Bone marrow (tissue), 2 donors: ENCODE results near the gene NEGR1.
A peak's percentile ranks its signal among the peaks of the same experiment; 100 is the strongest.

Experiments used
- DNase-seq, 2 donors: peaks; one replicate each; lab custom pipeline; 2025; lab: John Stamatoyannopoulos, UW

NEGR1 gene

GRCh38 chr1:71780681-71781080 lies 501.7 kb downstream of the NEGR1 start:
- no peak for DNase-seq

GRCh38 chr1:71778940-71779339 lies 503.4 kb downstream of the NEGR1 start:
- no peak for DNase-seq

GRCh38 chr1:71777094-71777493 lies 505.2 kb downstream of the NEGR1 start:
- DNase-seq: no peak

- peak in 1 of 2 donors; percentile 47 for DNase-seq
Measured at GRCh38 chr1:71774705-71775104, 507.6 kb downstream of the NEGR1 start.

- no peak for DNase-seq
Measured at GRCh38 chr1:71770121-71770520, 512.2 kb downstream of the NEGR1 start.

GRCh38 chr1:71766748-71767147 lies 515.6 kb downstream of the NEGR1 start:
- DNase-seq: no peak

- DNase-seq: no peak
Measured at GRCh38 chr1:71762514-71763255, 519.7 kb downstream of the NEGR1 start.

GRCh38 chr1:71755441-71755840 lies 526.9 kb downstream of the NEGR1 start:
- DNase-seq: no peak

- DNase-seq: no peak
Measured at GRCh38 chr1:71753746-71754145, 528.6 kb downstream of the NEGR1 start.

GRCh38 chr1:71745326-71745725 lies 537.0 kb downstream of the NEGR1 start:
- DNase-seq: no peak

GRCh38 chr1:71743862-71744261 lies 538.5 kb downstream of the NEGR1 start:
- no peak for DNase-seq

GRCh38 chr1:71738910-71739309 lies 543.4 kb downstream of the NEGR1 start:
- DNase-seq: no peak

GRCh38 chr1:71738256-71738655 lies 544.1 kb downstream of the NEGR1 start:
- no peak for DNase-seq

- DNase-seq: no peak
Measured at GRCh38 chr1:71737768-71738167, 544.6 kb downstream of the NEGR1 start.

GRCh38 chr1:71733121-71733520 lies 549.2 kb downstream of the NEGR1 start:
- DNase-seq: no peak

- DNase-seq: no peak
Measured at GRCh38 chr1:71721532-71721931, 560.8 kb downstream of the NEGR1 start.

GRCh38 chr1:71719330-71719729 lies 563.0 kb downstream of the NEGR1 start:
- DNase-seq: no peak

GRCh38 chr1:71717186-71717585 lies 565.2 kb downstream of the NEGR1 start:
- no peak for DNase-seq

GRCh38 chr1:71711456-71711855 lies 570.9 kb downstream of the NEGR1 start:
- DNase-seq: no peak

- peak in 1 of 2 donors; percentile 76 for DNase-seq
Measured at GRCh38 chr1:71706029-71706671, 576.2 kb downstream of the NEGR1 start.

GRCh38 chr1:71698186-71698585 lies 584.2 kb downstream of the NEGR1 start:
- DNase-seq: no peak

GRCh38 chr1:71695821-71696220 lies 586.5 kb downstream of the NEGR1 start:
- DNase-seq: no peak

GRCh38 chr1:71695084-71695483 lies 587.3 kb downstream of the NEGR1 start:
- no peak for DNase-seq

GRCh38 chr1:71693581-71693980 lies 588.8 kb downstream of the NEGR1 start:
- no peak for DNase-seq
